ENCODE results near the gene SKIDA1. TPM values are rescaled to one million over a fixed set of nuclear protein-coding genes. Genes with fewer than 3 reads are reported as not detected.

Gene SKIDA1
- polyA plus RNA-seq, 4 donors = 8.8 to 14.2 (median 11.7) TPM

- no peak for DNase-seq (ENCODE audit: low read depth in 4 of 4, low spot score in 2 of 4)
Observed at GRCh38 chr10:21502348-21502740, 23.1 kb downstream of the SKIDA1 start.

GRCh38 chr10:21501731-21502347 lies 23.6 kb downstream of the SKIDA1 start:
- DNase-seq (ENCODE audit: low read depth in 4 of 4, low spot score in 2 of 4) = no peak

- DNase-seq (ENCODE audit: low read depth in 4 of 4, low spot score in 2 of 4) = no peak
Observed at GRCh38 chr10:21501091-21501490, 24.4 kb downstream of the SKIDA1 start.

GRCh38 chr10:21500578-21500910 lies 24.9 kb downstream of the SKIDA1 start:
- no peak for DNase-seq (ENCODE audit: low read depth in 4 of 4, low spot score in 2 of 4)

- DNase-seq (ENCODE audit: low read depth in 4 of 4, low spot score in 2 of 4) = no peak
Observed at GRCh38 chr10:21499701-21500577, 25.5 kb downstream of the SKIDA1 start.

GRCh38 chr10:21498986-21499385 lies 26.5 kb downstream of the SKIDA1 start:
- no peak for DNase-seq (ENCODE audit: low read depth in 4 of 4, low spot score in 2 of 4)

- no peak for DNase-seq (ENCODE audit: low read depth in 4 of 4, low spot score in 2 of 4)
Observed at GRCh38 chr10:21498377-21498776, 27.1 kb downstream of the SKIDA1 start.

- no peak for DNase-seq (ENCODE audit: low read depth in 4 of 4, low spot score in 2 of 4)
Observed at GRCh38 chr10:21497177-21497807, 28.2 kb downstream of the SKIDA1 start.

GRCh38 chr10:21496343-21497176 lies 28.9 kb downstream of the SKIDA1 start:
- DNase-seq (ENCODE audit: low read depth in 4 of 4, low spot score in 2 of 4) = no peak

GRCh38 chr10:21495752-21496342 lies 29.6 kb downstream of the SKIDA1 start:
- DNase-seq (ENCODE audit: low read depth in 4 of 4, low spot score in 2 of 4) = peak in 2 of 4 donors; percentile 91 to 93

- DNase-seq (ENCODE audit: low read depth in 4 of 4, low spot score in 2 of 4) = no peak
Observed at GRCh38 chr10:21495002-21495751, 30.3 kb downstream of the SKIDA1 start.

- peak in 1 of 4 donors; percentile 28 for DNase-seq (ENCODE audit: low read depth in 4 of 4, low spot score in 2 of 4)
Observed at GRCh38 chr10:21494191-21495001, 31.1 kb downstream of the SKIDA1 start.

GRCh38 chr10:21493784-21494183 lies 31.7 kb downstream of the SKIDA1 start:
- DNase-seq (ENCODE audit: low read depth in 4 of 4, low spot score in 2 of 4) = no peak

- no peak for DNase-seq (ENCODE audit: low read depth in 4 of 4, low spot score in 2 of 4)
Observed at GRCh38 chr10:21492421-21492820, 33.1 kb downstream of the SKIDA1 start.

GRCh38 chr10:21490711-21491105 lies 34.8 kb downstream of the SKIDA1 start:
- no peak for DNase-seq (ENCODE audit: low read depth in 4 of 4, low spot score in 2 of 4)

- no peak for DNase-seq (ENCODE audit: low read depth in 4 of 4, low spot score in 2 of 4)
Observed at GRCh38 chr10:21490028-21490710, 35.3 kb downstream of the SKIDA1 start.

GRCh38 chr10:21488957-21489446 lies 36.5 kb downstream of the SKIDA1 start:
- no peak for DNase-seq (ENCODE audit: low read depth in 4 of 4, low spot score in 2 of 4)
